ENCODE results near the gene C7orf33.
"Not testable (repeated sequence)": the region's sequence is repeated elsewhere in the genome, so short reads cannot be mapped to it uniquely, and the experiment has no call there.

Gene C7orf33

DNA sequence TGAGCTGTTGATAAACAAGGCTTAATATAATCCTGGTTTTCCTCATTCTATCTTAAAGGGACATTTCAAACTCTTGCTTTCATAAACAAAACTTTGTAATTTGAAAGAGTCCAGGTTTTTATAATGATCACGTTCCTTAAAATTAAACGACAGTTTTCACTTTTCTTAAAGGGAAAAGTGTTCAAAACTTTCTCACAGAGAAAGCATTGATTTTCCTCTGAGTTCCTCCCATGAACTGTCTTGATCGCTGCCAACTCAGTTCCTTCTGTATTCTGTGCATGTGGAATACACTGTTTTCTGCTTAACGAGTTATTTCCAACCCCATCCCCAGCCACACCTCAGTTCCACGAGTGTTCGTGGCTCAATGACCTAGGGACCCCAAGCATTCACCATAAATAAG lies 2.4 kb upstream of the C7orf33 start:
- peaks cover 26% of the 10 kb centered on the region for H3K4me1 ChIP-seq (ENCODE audit: low read depth, poor library complexity, severe bottlenecking)
- no peaks in the 10 kb centered on the region for H3K79me2 ChIP-seq (ENCODE audit: insufficient read depth, low read depth)
- TF ChIP-seq, protein P1, sequence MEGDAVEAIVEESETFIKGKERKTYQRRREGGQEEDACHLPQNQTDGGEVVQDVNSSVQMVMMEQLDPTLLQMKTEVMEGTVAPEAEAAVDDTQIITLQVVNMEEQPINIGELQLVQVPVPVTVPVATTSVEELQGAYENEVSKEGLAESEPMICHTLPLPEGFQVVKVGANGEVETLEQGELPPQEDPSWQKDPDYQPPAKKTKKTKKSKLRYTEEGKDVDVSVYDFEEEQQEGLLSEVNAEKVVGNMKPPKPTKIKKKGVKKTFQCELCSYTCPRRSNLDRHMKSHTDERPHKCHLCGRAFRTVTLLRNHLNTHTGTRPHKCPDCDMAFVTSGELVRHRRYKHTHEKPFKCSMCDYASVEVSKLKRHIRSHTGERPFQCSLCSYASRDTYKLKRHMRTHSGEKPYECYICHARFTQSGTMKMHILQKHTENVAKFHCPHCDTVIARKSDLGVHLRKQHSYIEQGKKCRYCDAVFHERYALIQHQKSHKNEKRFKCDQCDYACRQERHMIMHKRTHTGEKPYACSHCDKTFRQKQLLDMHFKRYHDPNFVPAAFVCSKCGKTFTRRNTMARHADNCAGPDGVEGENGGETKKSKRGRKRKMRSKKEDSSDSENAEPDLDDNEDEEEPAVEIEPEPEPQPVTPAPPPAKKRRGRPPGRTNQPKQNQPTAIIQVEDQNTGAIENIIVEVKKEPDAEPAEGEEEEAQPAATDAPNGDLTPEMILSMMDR (conservative IDR thresholded peaks at IDR 0.05; ENCODE audit: low read depth, low read length) = no peak
- no peaks in the 10 kb centered on the region for H4K20me1 ChIP-seq (ENCODE audit: insufficient read depth)
- H3K27me3 ChIP-seq (ENCODE audit: insufficient read depth, low read depth) = no peaks in the 10 kb centered on the region
- H3K9ac ChIP-seq = no peak overlapping the region
- H2AFZ ChIP-seq (ENCODE audit: low read depth) = no peak overlapping the region
- H3K36me3 ChIP-seq (ENCODE audit: insufficient read depth) = no peaks in the 10 kb centered on the region
- H3K4me2 ChIP-seq = no peak overlapping the region
- H3K27ac ChIP-seq = no peak overlapping the region
- H3K4me3 ChIP-seq (IDR thresholded peaks at IDR 0.05; ENCODE audit: insufficient read depth, low read depth, low read length) = no peak overlapping the region

DNA sequence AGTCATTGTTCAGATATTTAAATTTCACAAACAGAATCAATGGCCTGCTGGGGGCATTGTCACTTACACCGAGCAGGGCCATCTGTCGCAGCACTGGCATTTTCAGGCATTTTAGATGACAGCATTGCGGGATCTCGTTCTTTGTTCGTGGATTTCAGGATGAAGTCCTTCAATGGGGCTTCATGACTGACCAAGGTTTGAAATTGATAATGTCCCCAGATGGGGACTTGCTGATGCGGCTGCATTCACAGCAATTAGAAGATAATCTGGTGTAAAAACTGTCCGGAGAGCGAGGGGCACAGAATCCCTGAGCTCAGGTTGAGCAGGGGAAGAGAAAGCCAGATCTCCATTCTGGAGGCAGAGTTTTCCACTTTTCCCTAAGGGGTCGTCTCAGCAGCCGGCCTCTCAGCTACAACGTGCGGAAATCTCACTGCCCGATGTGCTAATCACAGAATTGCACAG lies 1.9 kb upstream of the C7orf33 start:
- no peaks in the 10 kb centered on the region for H3K79me2 ChIP-seq (ENCODE audit: insufficient read depth, low read depth)
- TF ChIP-seq, protein P1 (conservative IDR thresholded peaks at IDR 0.05; ENCODE audit: low read depth, low read length) = no peak
- no peak overlapping the region for H2AFZ ChIP-seq (ENCODE audit: low read depth)
- H3K4me3 ChIP-seq (IDR thresholded peaks at IDR 0.05; ENCODE audit: insufficient read depth, low read depth, low read length) = no peak overlapping the region
- peaks cover 20% of the 10 kb centered on the region for H3K4me1 ChIP-seq (ENCODE audit: low read depth, poor library complexity, severe bottlenecking)
- no peak overlapping the region for H3K9ac ChIP-seq
- H3K27me3 ChIP-seq (ENCODE audit: insufficient read depth, low read depth) = no peaks in the 10 kb centered on the region
- no peaks in the 10 kb centered on the region for H3K36me3 ChIP-seq (ENCODE audit: insufficient read depth)
- no peaks in the 10 kb centered on the region for H4K20me1 ChIP-seq (ENCODE audit: insufficient read depth)
- H3K4me2 ChIP-seq = no peak overlapping the region
- no peak overlapping the region for H3K27ac ChIP-seq

DNA sequence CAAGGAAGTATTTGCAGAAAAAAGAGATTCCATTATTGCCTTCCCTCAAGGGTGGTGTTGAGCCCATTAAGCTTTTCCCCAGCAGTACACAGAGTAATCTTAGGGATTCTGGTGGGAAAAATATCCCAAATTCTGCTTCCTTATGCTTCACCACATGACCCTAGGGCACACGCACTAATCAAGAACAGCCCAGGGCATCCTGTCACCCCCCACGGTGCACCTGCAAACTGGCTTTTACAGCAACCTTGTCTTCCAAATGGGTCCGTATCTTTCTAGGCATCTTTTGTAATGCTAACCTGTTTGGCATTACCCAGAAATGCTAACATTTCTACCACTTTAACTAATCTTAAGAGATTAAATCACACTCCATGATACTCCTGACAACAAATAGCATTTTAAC lies 926 bp upstream of the C7orf33 start:
- TF ChIP-seq, protein P1 (conservative IDR thresholded peaks at IDR 0.05; ENCODE audit: low read depth, low read length) = no peak
- H3K4me2 ChIP-seq = no peak overlapping the region
- H3K79me2 ChIP-seq (ENCODE audit: insufficient read depth, low read depth) = no peaks in the 10 kb centered on the region
- H3K4me1 ChIP-seq (ENCODE audit: low read depth, poor library complexity, severe bottlenecking) = peaks cover 11% of the 10 kb centered on the region
- no peaks in the 10 kb centered on the region for H3K27me3 ChIP-seq (ENCODE audit: insufficient read depth, low read depth)
- no peak overlapping the region for H3K9ac ChIP-seq
- H3K27ac ChIP-seq = no peak overlapping the region
- no peak overlapping the region for H3K4me3 ChIP-seq (IDR thresholded peaks at IDR 0.05; ENCODE audit: insufficient read depth, low read depth, low read length)
- no peaks in the 10 kb centered on the region for H4K20me1 ChIP-seq (ENCODE audit: insufficient read depth)
- no peaks in the 10 kb centered on the region for H3K36me3 ChIP-seq (ENCODE audit: insufficient read depth)
- no peak overlapping the region for H2AFZ ChIP-seq (ENCODE audit: low read depth)

DNA sequence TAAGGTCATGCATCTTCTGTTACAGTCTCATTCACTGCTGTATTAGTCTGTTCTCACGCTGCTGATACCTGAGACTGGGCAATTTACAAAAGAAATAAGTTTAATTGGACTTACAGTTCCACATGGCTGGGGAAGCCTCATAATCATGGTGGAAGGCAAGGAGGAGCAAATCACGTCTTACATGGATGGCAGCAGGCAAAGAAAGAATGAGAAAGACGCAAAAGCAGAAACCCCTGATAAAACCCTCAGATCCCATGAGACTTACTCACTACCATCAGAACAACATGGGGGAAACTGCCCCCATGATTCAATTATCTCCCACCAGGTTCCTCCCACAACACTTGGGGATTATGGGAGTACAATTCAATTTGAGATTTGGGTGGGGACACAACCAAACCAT lies 5.8 kb downstream of the C7orf33 start:
- not testable (repeated sequence) for H3K4me1 ChIP-seq (ENCODE audit: low read depth, poor library complexity, severe bottlenecking); H3K4me2 ChIP-seq; H2AFZ ChIP-seq (ENCODE audit: low read depth); H3K4me3 ChIP-seq (IDR thresholded peaks at IDR 0.05; ENCODE audit: insufficient read depth, low read depth, low read length); H3K9ac ChIP-seq; H3K27ac ChIP-seq; H3K27me3 ChIP-seq (ENCODE audit: insufficient read depth, low read depth); H3K36me3 ChIP-seq (ENCODE audit: insufficient read depth); H3K79me2 ChIP-seq (ENCODE audit: insufficient read depth, low read depth); H4K20me1 ChIP-seq (ENCODE audit: insufficient read depth)

DNA sequence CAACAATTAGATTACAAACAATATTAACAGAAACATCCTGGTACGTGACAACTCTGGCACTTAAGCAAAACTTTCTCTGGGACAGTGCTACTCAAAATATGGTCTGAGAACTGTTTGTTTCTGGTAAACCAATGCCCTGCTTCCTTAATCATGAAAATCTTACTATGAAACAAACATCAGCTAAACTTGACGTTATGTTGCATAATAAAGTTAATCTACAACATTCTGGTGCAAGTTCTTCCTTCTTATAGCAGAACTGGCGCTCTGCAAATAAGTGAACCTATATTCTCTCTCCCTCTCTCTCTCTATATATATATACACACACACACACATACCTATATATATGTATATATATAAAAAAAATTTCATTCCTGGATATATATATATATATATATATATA lies 7.8 kb downstream of the C7orf33 start:
- Histone ChIP-seq H3K27ac (no peak overlapping the region), H4K20me1 (ENCODE audit: insufficient read depth) (no peaks in the 10 kb centered on the region), H3K36me3 (ENCODE audit: insufficient read depth) (no peaks in the 10 kb centered on the region), H3K27me3 (ENCODE audit: insufficient read depth, low read depth) (no peaks in the 10 kb centered on the region), H3K4me1 (ENCODE audit: low read depth, poor library complexity, severe bottlenecking) (no peaks in the 10 kb centered on the region), H3K4me3 (IDR thresholded peaks at IDR 0.05; ENCODE audit: insufficient read depth, low read depth, low read length) (no peak overlapping the region), H3K79me2 (ENCODE audit: insufficient read depth, low read depth) (no peaks in the 10 kb centered on the region), H3K4me2 (no peak overlapping the region), H3K9ac (no peak overlapping the region), H2AFZ (ENCODE audit: low read depth) (no peak overlapping the region)
- TF ChIP-seq, protein P1 (conservative IDR thresholded peaks at IDR 0.05; ENCODE audit: low read depth, low read length) = no peak

All from KMS-11 (cell line).